ENCODE measurements around the gene MAMSTR.

DNA sequence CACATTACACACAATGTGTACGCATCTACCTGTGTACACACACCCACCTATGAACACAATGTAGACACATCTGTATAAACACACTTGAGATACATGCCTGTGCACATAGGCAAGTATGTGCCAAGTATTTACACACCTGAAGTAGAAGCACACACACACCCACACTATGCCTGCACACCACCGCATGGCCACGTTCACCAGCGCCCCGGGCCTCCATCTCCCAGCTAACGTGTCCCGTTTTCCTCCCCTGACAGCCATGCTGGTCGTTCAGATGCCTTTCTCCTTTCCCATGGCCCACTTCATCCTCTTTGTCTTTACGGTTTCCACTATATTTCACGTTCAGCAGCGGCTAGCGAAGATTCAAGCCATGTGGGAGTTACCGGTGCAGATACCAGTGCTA is 16.8 kb downstream of the MAMSTR start:
- TF ChIP-seq EZH2phosphoT487 (IDR thresholded peaks at IDR 0.05; ENCODE audit: insufficient read depth, low read depth) (no peak), EZH2 (IDR thresholded peaks at IDR 0.05; ENCODE audit: insufficient read depth, poor library complexity, severe bottlenecking) (no peak)

Measured in GM23248 (cell line).